Motor neuron (in vitro differentiated cells): Measurements from ENCODE around the gene CC2D1A. TPM values are rescaled to one million over a fixed set of nuclear protein-coding genes. Genes with fewer than 3 reads are reported as not detected.

Source experiments
- ATAC-seq, 8 experiments: fragments of 200-7000 bp; cut with Tn5 transposase; replicated peaks in 6 of 8; 2 replicates each; pipeline ENCODE4 v1.8.0; 2021; ENCODE audit warnings: mild to moderate bottlenecking in 8 of 8, moderate library complexity in 8 of 8
- H3K27ac ChIP-seq, 2 donors: fragments of 250-450 bp; sonication (Bioruptor Pico); 2 replicates each; pipeline ENCODE4 v1.9.0; 2021; ENCODE audit warnings: antibody characterized with exemption in 2 of 2, mild to moderate bottlenecking in 2 of 2, moderate library complexity in 1 of 2
- H3K4me1 ChIP-seq, 2 donors: fragments of 250-450 bp; sonication (Bioruptor Pico); replicated peaks in 1 of 2; 2 replicates each; pipeline ENCODE4 v1.6.1; 2021; ENCODE audit warnings: antibody characterized with exemption in 2 of 2, mild to moderate bottlenecking in 2 of 2, moderate library complexity in 1 of 2
- H3K4me3 ChIP-seq, 5 donors: fragments of 250-450 bp; sonication (Bioruptor Pico); 2 replicates each; pipeline ENCODE4 v1.9.0; 2021; ENCODE audit warnings: antibody characterized with exemption in 5 of 5, mild to moderate bottlenecking in 5 of 5, moderate library complexity in 4 of 5
- WGBS, 10 experiments: fragments of 450-650 bp; shearing (Covaris generic); methylation state at CpG; one replicate each; pipeline ENCODE4 v1.0.0; 2022; 5-methylcytosine and 5-hydroxymethylcytosine counted together
- in situ Hi-C, 9 experiments: fragments of 400-800 bp; cut with MboI; loops; one replicate each; pipeline ENCODE4 v1.15.0; 2021; ENCODE audit warnings: low sequenced_read_pairs in 9 of 9, low pct_unique_long_range_greater_than_20kb in 2 of 9; ENCODE audit not compliant: unreplicated experiment in 9 of 9
- total RNA-seq, 8 experiments: library from RNA; unstranded; fragments of 300-600 nt; gene quantifications; 2 replicates each; pipeline versions ENCODE4 v1.2.3 to v1.2.4, GENCODE V29; 2022

Gene CC2D1A
- total RNA-seq, 8 experiments from 2014 or later: 7.6 to 32.5 (median 10.1) TPM

DNA sequence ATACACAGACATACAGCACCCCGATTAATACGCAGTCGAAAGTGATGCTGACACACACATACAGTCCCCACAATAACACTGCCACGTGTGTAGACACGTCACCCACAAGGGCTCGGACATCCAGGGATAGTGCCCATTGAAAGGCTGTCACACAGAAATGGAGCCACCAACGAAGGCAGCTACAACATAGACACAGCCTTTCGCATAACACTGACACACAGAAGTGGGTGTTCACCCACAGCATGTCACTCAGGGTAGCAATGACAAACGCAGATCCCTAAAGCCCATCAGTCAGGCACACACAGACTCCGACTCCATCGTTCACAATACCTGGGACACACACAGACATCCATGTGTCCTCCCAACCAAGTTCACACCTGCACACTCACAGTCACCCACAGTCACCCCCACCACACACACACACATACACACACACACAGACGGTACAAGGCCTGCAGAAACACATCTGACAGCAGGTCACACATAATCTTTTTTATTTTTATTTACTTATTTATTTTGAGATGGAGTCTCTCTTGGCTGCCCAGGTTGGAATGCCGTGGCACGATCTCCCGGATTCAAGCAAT, 39.4 kb upstream of the CC2D1A start:
- in situ Hi-C loops: loop anchor here in 8 of 9 experiments (10.0 to 25.0 kb wide), 4 partner anchors 82 to 279 kb away; no protein-coding TSS in a partner anchor
- WGBS, 10 experiments: 43 to 100% (median 71%) methylated on average over 2 to 7 of the region's 15 CpGs; no CpG with 5 or more reads in 4 of the 10 experiments
- Histone ChIP-seq H3K4me3 (peak overlapping the region; percentile 52 to 92 (median 67)), H3K4me1 (peaks cover 22 to 24% of the 10 kb centered on the region in 2 donors), H3K27ac (peak overlapping the region in 1 of 2 donors; percentile 54)
- peak in 5 of 8 experiments; percentile 2 to 18 (median 13) for ATAC-seq

DNA sequence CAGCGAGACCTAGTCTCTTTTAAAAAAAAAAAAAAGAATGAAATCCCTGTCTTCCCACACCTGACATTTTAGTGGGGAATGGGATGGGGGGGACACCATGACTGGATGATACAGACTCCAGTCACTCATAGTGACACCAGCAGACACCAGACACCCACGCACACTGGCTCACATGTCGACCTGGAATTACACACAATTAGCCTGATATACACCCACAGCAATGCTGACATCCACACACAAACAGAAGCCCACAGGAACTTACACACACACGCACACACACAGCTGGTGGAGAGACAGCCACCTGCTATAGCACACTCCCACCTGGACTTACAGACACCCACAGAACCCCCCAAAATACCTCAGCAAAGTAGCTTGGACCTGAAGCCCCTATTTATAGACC, 37.3 kb upstream of the CC2D1A start:
- in situ Hi-C loops: loop anchor here in 8 of 9 experiments (10.0 to 25.0 kb wide), 4 partner anchors 84 to 281 kb away; no protein-coding TSS in a partner anchor
- H3K4me3 ChIP-seq: no peak overlapping the region
- no peak for ATAC-seq
- no peak overlapping the region for H3K27ac ChIP-seq
- 40 to 100% (median 71%) methylated on average over 1 to 2 of the region's 4 CpGs; no CpG with 5 or more reads in 3 of the 10 experiments for WGBS, 10 experiments
- peaks cover 18 to 22% of the 10 kb centered on the region in 2 donors for H3K4me1 ChIP-seq

DNA sequence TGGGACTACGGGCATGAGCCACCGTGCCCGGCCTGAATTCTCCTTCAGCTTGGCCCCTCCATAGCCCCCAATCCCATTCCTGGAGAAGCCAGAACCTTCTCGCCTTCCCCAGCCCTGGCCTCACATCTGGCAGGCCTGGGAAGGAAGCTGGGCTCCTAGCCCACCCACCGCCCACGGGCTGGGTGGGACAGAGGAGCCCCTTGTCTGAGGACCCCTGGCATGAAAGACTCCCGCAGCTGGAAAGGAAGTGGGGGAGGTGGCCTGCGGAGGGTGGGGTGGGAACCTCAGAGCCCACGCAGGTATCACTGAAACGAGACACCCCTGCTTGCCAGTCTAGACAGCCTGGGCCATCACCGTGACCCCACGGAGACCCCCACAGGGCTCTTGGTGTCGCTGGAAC, 36.7 kb upstream of the CC2D1A start:
- in situ Hi-C loops: loop anchor here in 8 of 9 experiments (10.0 to 25.0 kb wide), 4 partner anchors 84 to 282 kb away; no protein-coding TSS in a partner anchor
- WGBS, 10 experiments: 33 to 83% (median 70%) methylated on average over 1 to 5 of the region's 13 CpGs; no CpG with 5 or more reads in 6 of the 10 experiments
- Histone ChIP-seq H3K27ac (no peak overlapping the region), H3K4me3 (no peak overlapping the region), H3K4me1 (peaks cover 14 to 16% of the 10 kb centered on the region in 2 donors)
- ATAC-seq: no peak

DNA sequence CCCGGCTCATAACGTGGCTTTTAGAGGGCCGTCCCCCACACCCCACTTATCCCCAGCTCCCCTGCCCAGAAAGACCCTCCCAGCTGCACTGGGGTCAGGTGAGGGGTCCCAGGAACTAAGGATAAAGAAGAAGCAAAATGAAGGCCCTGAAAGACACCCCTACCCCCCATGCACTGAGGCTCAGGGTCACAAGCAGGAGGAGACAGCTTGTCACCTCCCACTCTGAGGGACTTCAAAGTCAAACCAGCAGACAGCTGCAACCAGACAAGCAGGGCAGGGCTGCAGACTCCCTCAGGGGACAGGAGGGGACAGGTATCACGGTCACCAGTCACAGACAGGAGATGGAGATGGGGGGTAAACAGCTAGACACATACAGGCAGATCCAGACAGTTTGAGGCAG, 35.1 kb upstream of the CC2D1A start:
- 20% methylated on average over 1 of the region's 4 CpGs; no CpG with 5 or more reads in 9 of the 10 experiments for WGBS, 10 experiments
- Histone ChIP-seq H3K27ac (no peak overlapping the region), H3K4me3 (no peak overlapping the region), H3K4me1 (peaks cover 8 to 10% of the 10 kb centered on the region in 2 donors)
- ATAC-seq: no peak
- in situ Hi-C loops: loop anchor here in 7 of 9 experiments (10.0 to 25.0 kb wide), 4 partner anchors 204 to 284 kb away; partner anchors contain the start of genes MISP3 (in 2 of the 7) and C19orf67 (in 1 of the 7)

DNA sequence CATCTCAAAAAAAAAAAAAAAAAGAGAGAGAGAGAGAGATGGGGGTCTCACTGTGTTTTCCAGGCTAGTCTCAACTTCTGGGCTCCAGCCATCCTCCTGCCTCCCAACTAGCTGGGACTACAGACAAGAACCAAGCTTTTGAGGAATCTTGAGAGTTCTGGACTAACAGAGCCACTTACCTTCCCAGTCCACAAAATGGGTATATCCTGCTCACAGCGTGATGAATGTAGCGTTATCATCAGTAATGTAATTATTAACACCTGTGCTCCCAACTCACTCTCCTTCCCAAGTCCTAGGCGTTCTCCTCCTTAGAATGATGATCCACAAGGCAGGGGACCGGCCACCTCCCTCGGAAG, 33.7 kb upstream of the CC2D1A start:
- in situ Hi-C loops: loop anchor here in 7 of 9 experiments (10.0 to 25.0 kb wide), 4 partner anchors 202 to 285 kb away; partner anchors contain the start of genes MISP3 (in 2 of the 7) and C19orf67 (in 1 of the 7)
- Histone ChIP-seq H3K4me1 (peaks cover 0 to 3% of the 10 kb centered on the region in 2 donors), H3K4me3 (no peak overlapping the region), H3K27ac (no peak overlapping the region)
- ATAC-seq: no peak
- 20 to 88% (median 52%) methylated on average over 2 to 3 of the region's 5 CpGs; no CpG with 5 or more reads in 6 of the 10 experiments for WGBS, 10 experiments

DNA sequence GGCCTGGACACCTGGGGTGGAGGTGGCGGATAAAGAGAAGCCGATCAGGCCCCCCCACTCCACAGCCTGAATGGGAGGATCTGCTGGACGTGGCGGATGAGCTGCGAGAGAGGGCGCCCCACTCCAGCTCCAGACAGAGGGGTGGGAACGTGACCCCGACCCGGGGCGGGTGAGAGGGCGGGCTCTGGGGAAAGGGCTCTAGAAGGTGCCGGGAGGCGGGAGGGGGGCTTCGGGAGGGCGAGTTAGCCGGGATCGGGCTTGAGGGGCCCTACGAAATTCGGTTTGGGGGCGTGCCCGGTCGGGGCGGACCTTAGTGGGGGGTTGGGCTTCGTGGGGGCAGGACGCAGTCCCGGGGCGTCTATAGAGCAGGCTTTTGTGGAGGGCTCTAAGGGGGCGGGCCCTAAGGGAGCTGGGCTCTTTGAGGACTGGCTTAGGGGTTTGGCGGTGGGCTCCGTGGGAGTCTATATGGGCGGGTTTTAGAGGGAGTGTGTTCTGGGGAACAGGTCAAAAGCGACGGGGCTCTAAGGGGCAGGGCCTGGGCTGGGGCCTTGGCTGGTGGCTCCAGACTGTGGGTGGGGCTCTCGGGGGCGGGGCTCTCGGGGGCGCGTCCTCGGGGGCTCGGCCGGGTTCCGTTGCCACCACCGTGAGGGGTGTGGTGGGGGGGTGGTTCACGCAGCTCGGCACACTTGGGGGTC, 33.2 kb upstream of the CC2D1A start:
- Histone ChIP-seq H3K4me3 (peak overlapping the region in 1 of 5 donors; percentile 6), H3K27ac (no peak overlapping the region), H3K4me1 (peaks cover 0 to 3% of the 10 kb centered on the region in 2 donors)
- 20% methylated on average over 1 of the region's 45 CpGs; no CpG with 5 or more reads in 9 of the 10 experiments for WGBS, 10 experiments
- in situ Hi-C loops: loop anchor here in 7 of 9 experiments (10.0 to 25.0 kb wide), 4 partner anchors 202 to 286 kb away; partner anchors contain the start of genes MISP3 (in 2 of the 7) and C19orf67 (in 1 of the 7)
- ATAC-seq: peak; percentile 25 to 87 (median 56)

GRCh38 chr19:13873834-13874515, 32.0 kb upstream of the CC2D1A start:
- Histone ChIP-seq H3K27ac (no peak overlapping the region), H3K4me1 (peaks cover 0 to 3% of the 10 kb centered on the region in 2 donors), H3K4me3 (no peak overlapping the region)
- in situ Hi-C loops: loop anchor here in 7 of 9 experiments (10.0 to 25.0 kb wide), 4 partner anchors 201 to 287 kb away; partner anchors contain the start of genes MISP3 (in 2 of the 7) and C19orf67 (in 1 of the 7)
- peak in 1 of 8 experiments; percentile 28 for ATAC-seq
- 36 to 82% (median 38%) methylated on average over 2 to 4 of the region's 35 CpGs; no CpG with 5 or more reads in 5 of the 10 experiments for WGBS, 10 experiments

- no peak for ATAC-seq
- no peak overlapping the region for H3K27ac ChIP-seq
- WGBS, 10 experiments: 67 to 80% (median 80%) methylated on average over 1 of the region's 5 CpGs; no CpG with 5 or more reads in 7 of the 10 experiments
- no peak overlapping the region for H3K4me3 ChIP-seq
- in situ Hi-C loops: loop anchor here (10.0 to 25.0 kb wide), 4 partner anchors 186 to 536 kb away; partner anchors contain the start of genes MISP3 (in 8 of the 9), PALM3 (in 6 of the 9), C19orf67 (in 1 of the 9) and DDX39A (in 1 of the 9)
- H3K4me1 ChIP-seq: peaks cover 6 to 9% of the 10 kb centered on the region in 2 donors
Observed at GRCh38 chr19:13875824-13876223, 30.2 kb upstream of the CC2D1A start.

DNA sequence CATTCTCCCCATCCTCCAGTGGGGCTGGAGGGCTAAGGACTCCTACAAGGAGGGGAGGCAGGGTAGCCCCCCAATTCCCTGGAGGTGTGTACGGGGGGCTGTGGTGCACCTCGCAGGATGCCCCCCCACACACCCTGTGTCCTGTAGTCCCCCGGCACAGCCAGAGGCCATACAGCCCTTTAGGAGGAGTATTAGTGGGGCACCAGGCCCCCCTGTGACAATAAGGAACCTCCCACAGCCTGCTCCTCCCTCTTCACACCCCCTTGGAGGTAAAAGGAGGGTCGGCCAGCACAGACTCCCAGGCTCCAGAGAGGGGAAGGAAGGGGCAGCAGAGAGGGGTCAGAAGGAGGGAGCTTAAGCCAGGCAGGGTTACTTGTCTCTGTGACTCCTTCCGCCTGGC, 29.2 kb upstream of the CC2D1A start, which contains the start of gene NANOS3:
TSS of gene NANOS3 (plus strand) at position 301 of the 400 bp plus-strand sequence. CDS start 115 bp downstream, outside the sequence.
- 0 to 67% (median 53%) methylated on average over 1 to 4 of the region's 5 CpGs; no CpG with 5 or more reads in 7 of the 10 experiments for WGBS, 10 experiments
- in situ Hi-C loops: loop anchor here (10.0 to 25.0 kb wide), 4 partner anchors 185 to 535 kb away; partner anchors contain the start of genes MISP3 (in 8 of the 9), PALM3 (in 6 of the 9), C19orf67 (in 1 of the 9) and DDX39A (in 1 of the 9)
- H3K4me3 ChIP-seq: no peak within 1 kb of the TSS

GRCh38 chr19:13877303-13877702, 28.7 kb upstream of the CC2D1A start:
- WGBS, 10 experiments: 40 to 87% (median 73%) methylated on average over 2 to 13 of the region's 27 CpGs; no CpG with 5 or more reads in 6 of the 10 experiments
- no peak for ATAC-seq
- no peak overlapping the region for H3K4me3 ChIP-seq
- H3K27ac ChIP-seq: no peak overlapping the region
- H3K4me1 ChIP-seq: peaks cover 18 to 24% of the 10 kb centered on the region in 2 donors
- in situ Hi-C loops: loop anchor here (10.0 to 25.0 kb wide), 4 partner anchors 185 to 535 kb away; partner anchors contain the start of genes MISP3 (in 8 of the 9), PALM3 (in 6 of the 9), C19orf67 (in 1 of the 9) and DDX39A (in 1 of the 9)

More for the DNA sequence above, 29.2 kb upstream of the CC2D1A start, which contains the start of gene NANOS3:
- Histone ChIP-seq H3K27ac (no peak within 1 kb of the TSS), H3K4me1 (peaks cover 16 to 19% of the 10 kb centered on the region in 2 donors)
- ATAC-seq: no peak

DNA sequence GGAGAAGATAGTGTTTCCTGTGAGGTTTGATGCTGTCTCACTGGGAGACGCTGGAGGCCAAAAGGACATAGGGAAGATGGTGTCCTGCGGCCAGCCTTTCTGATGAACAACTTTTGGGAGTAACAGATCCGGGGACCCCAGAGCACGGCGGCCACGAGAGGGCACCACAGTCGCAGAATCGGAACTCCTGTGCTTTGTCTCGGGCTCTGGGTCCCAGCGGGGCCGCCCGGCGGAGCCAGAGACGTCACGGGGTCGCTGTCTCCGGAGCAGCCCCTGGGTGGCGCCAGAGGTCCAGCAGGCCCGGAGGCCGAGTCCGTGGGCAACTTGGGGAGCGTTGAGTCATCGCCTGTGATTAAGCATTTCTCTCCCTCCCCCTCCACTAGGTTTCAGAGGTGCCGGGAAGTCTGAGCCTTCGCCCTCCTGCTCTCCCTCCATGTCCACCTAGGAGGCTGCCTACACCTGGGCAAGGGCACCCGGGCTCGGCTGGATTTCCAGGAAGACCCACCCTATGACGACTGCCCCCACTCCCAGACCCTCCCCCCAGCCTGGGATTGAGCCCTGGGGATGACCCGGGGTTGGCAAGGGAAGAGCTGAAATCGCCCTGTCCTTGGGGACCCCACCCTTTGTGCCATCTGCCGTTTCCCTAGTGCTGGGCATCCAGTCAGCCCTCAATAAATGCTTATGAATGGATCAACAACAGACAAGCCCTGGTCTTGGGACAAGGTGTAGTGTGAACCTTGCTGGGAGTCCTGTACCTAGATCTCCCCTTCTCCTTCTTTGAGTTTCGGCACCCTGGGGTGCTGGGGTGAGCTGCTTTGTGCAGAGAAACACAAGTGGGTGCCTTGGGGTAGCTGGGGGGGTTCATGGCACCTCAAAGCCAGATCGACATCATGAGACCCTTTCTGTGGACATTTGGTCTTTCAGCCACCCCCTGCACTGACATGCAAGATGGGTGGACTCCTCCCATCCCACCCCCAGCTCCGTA, 25.6 kb upstream of the CC2D1A start:
- no peak overlapping the region for H3K27ac ChIP-seq
- in situ Hi-C loops: loop anchor here in 7 of 9 experiments (25.0 kb wide), 2 partner anchors 182 to 532 kb away; partner anchors contain the start of genes MISP3 (in 6 of the 7), PALM3 (in 6 of the 7) and DDX39A (in 1 of the 7)
- peak; percentile 93 to 97 (median 96) for ATAC-seq
- H3K4me3 ChIP-seq: peak overlapping the region in 3 of 5 donors; percentile 0 to 4 (median 1)
- WGBS, 10 experiments: 0 to 52% (median 0%) methylated on average over 2 to 10 of the region's 34 CpGs; no CpG with 5 or more reads in 5 of the 10 experiments
- H3K4me1 ChIP-seq: peaks cover 18 to 22% of the 10 kb centered on the region in 2 donors
